Skeletal muscle tissue (tissue), 4 donors: Measurements from ENCODE around the gene FAM168B. TPM values are rescaled to one million over a fixed set of nuclear protein-coding genes. Genes with fewer than 3 reads are reported as not detected.
"Not testable (repeated sequence)": the region's sequence is repeated elsewhere in the genome, so short reads cannot be mapped to it uniquely, and the experiment has no call there.

Source experiments
- H3K27ac ChIP-seq: one replicate; pipeline ENCODE4 v1.7.0; 2013; ENCODE audit warnings: mild to moderate bottlenecking, low read depth, low read length, inconsistent platforms
- H3K27me3 ChIP-seq, 3 donors: one replicate each; pipeline ENCODE4 v1.7.0; 2013; ENCODE audit warnings: low read length in 3 of 3; ENCODE audit not compliant: control insufficient read depth in 3 of 3, insufficient read depth in 3 of 3
- H3K36me3 ChIP-seq, 3 donors: one replicate each; pipeline ENCODE4 v1.7.0; 2013; ENCODE audit warnings: low read length in 3 of 3; ENCODE audit not compliant: control insufficient read depth in 3 of 3, insufficient read depth in 3 of 3
- H3K4me1 ChIP-seq, 3 donors: one replicate each; pipeline ENCODE4 v1.7.0; 2013; ENCODE audit warnings: low read length in 3 of 3, mild to moderate bottlenecking in 3 of 3; ENCODE audit not compliant: control insufficient read depth in 3 of 3, insufficient read depth in 3 of 3
- H3K4me3 ChIP-seq, 3 donors: one replicate each; pipeline ENCODE4 v1.7.0; 2013; ENCODE audit warnings: low read length in 3 of 3
- H3K9ac ChIP-seq, 3 donors: one replicate each; pipeline ENCODE4 v1.7.0; 2013; ENCODE audit warnings: low read length in 3 of 3, mild to moderate bottlenecking in 3 of 3, moderate library complexity in 2 of 3, low read depth in 1 of 3
- H3K9me3 ChIP-seq, 3 donors: one replicate each; pipeline ENCODE4 v1.7.0; 2013; ENCODE audit warnings: low read length in 3 of 3; ENCODE audit not compliant: control insufficient read depth in 3 of 3
- total RNA-seq: library from RNA; depleted of rRNA; stranded (reverse); fragments of >200 nt; gene quantifications from one replicate; pipeline ENCODE4 v1.2.3, GENCODE V29; 2014
- donor health status: Osteomylitis.

The FAM168B gene
- total RNA-seq, 1 donor from 2014 or later, result 57.4 TPM

DNA sequence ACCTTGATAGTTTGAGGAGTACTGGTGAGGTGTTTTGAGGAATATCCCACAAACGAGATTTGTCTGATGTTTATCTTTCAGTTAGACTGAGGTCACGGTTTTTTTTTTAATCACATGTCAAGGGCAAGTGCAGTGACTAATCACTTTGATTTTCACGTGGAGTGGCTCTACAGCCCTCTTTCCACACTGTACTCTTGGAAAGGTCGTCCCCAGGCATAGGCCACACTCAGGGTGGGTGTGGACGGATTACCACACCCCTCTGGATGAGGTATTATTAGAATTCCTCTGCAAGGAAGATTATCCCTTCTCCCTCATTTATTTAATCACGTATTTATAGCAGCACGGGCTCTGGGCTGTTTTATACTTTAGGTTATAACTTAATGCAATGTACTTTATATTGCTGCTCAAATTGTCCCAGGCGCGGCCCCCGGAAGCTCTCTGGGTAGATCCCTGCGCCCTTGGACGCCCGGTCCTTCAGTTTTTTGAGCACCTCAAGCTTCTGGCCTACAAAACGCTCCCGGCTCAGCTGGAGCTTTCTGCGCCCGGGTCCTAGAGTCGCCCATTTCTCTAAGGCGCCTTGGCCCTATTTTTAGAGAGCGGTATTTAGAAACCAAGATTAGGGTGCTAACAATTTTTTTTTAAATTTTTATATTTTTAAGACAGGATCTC, 11.4 kb upstream of the FAM168B start:
- H3K9me3 ChIP-seq, result no peaks in the 10 kb centered on the region
- peak overlapping the region; percentile 98 for H3K27ac ChIP-seq
- H3K4me3 ChIP-seq, result peak overlapping the region; percentile 89 to 94 (median 93)
- no peaks in the 10 kb centered on the region for H3K36me3 ChIP-seq
- H3K9ac ChIP-seq, result peak overlapping the region; percentile 87 to 97 (median 97)
- peaks cover 19 to 26% (median 24%) of the 10 kb centered on the region in 3 donors for H3K4me1 ChIP-seq
- H3K27me3 ChIP-seq, result no peaks in the 10 kb centered on the region

DNA sequence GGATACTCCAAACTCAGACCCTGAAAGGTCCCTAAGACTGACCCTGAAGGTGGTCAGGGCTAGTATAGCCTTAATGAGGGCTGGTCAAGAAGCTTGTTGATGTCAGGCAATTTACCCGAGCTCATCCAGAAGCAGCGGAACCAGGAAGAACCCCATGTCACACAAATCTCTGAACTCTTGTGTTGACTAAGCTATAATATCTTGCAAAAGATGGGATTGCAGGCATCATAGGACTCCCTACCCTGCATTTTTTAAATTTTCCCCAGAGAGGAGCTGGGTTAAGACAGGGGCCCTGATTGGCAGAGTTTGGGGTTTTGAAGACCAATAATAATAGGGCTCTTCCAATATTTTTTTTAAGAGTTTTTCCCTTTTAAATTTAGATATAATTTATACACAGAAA, 9.9 kb upstream of the FAM168B start:
- no peak overlapping the region for H3K27ac ChIP-seq

DNA sequence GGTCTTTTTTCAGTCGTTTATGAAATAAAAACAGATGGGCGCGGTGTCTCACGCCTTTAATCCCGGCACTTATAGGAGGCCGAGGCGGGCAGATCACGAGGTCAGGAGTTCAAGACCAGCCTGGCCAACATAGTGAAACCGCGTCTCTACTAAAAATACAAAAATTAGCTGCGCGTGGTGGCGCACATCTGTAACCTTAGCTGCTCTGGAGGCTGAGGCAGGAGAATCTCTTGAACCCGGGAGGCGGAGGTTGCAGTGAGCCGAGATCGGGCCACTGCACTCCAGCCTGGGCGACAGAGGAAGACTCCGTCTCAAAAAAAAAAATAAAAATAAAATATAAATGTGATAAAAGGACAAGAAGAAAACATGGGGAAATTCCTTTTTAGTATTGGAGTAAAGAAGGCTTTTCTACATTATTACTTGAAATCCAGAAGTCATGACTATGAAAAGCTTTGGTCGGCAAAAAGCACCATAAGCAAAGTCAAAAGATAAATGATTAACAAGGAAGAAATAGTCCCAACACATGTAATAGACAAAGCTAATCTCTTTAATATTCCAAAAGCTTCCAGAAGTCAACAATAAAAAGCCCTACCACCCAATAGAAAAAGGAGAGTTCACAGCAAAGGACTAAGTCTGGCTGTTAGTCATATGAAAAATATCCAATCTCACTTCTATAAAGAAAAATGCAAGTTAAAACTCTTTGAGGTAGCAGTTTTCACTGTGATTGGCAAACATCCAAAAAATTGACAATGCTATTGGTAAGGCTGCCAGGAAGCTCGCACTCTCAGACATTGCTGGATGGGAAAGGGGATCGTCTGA, 1.4 kb upstream of the FAM168B start:
- H3K36me3 ChIP-seq, result peaks cover 0 to 2% (median 0%) of the 10 kb centered on the region in 3 donors
- no peaks in the 10 kb centered on the region for H3K27me3 ChIP-seq
- H3K27ac ChIP-seq, result no peak overlapping the region
- H3K9ac ChIP-seq, result peak overlapping the region in 1 of 3 donors; percentile 97
- H3K4me1 ChIP-seq, result peaks cover 0 to 11% (median 4%) of the 10 kb centered on the region in 3 donors
- peak overlapping the region in 1 of 3 donors; percentile 77 for H3K4me3 ChIP-seq
- no peaks in the 10 kb centered on the region for H3K9me3 ChIP-seq

More for the DNA sequence above, 9.9 kb upstream of the FAM168B start:
- Histone ChIP-seq H3K4me3 (no peak overlapping the region), H3K36me3 (no peaks in the 10 kb centered on the region), H3K4me1 (peaks cover 19 to 26% (median 24%) of the 10 kb centered on the region in 3 donors), H3K9me3 (no peaks in the 10 kb centered on the region), H3K9ac (no peak overlapping the region), H3K27me3 (no peaks in the 10 kb centered on the region)

DNA sequence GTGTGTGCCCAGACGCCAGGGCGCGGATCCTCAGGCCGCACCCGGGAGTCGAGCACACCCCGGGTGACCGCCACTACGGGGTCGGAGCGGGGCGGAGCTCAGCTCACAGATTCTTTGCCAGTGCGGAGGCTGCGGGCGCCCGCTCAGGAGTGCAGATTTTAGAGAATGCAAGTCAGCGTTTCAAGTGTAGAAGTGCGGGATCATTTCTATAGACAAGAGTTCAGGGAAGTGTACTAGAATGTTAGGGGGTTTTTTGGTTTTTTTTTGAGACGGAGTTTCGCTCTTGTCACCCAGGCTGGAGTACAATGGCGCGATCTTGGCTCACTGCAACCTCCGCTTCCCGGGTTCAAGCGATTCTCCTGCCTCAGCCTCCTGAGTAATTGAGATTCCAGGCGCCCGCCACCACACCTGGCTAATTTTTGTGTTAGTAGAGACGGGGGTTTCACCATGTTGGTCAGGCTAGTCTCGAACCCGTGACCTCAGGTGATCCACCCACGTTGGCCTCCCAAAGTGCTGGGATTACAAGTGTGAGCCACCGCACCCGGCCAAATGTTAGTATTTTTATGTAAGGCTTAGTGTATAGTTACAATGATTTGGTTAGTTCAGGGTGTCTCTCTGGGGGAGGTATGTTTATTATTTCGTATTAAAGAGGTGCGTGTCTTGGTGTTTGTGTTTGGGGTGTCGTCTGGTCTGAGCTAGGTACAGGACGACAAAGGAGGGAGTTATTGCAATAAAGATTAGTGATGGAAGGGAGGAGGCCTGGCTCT, 619 bp upstream of the FAM168B start:
- Histone ChIP-seq H3K9ac (peak overlapping the region; percentile 90 to 97 (median 94)), H3K27ac (peak overlapping the region; percentile 95), H3K27me3 (no peaks in the 10 kb centered on the region), H3K36me3 (peaks cover 0 to 2% (median 0%) of the 10 kb centered on the region in 3 donors), H3K4me1 (peaks cover 0 to 11% (median 4%) of the 10 kb centered on the region in 3 donors), H3K9me3 (no peaks in the 10 kb centered on the region), H3K4me3 (peak overlapping the region; percentile 77 to 83 (median 79))

DNA sequence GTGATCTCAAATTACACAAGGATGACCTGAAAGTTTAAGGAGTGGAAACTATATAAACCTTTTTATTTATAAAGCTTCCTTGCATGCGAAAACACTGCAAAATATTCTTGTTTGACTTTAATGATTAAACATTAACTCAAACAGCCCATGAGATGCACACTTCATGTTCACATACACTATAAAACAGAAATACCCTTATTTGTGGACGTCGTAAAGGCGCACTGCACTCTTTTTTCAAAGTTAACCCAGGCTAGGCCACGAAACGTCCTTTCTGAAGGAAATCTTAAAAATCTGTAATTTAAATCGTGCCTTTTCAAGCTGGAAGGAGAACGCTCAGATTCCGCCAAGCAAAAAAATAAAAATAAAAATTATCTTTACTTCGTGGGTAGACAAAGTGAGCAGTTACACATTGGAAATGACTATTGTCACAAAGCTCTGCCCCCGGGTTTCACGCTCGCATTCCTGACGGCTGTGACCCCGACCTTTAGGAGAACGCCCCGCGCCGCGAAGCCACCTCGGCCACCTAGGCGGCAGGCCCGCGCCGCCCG, 728 bp downstream of the FAM168B start:
- no peaks in the 10 kb centered on the region for H3K9me3 ChIP-seq
- peak overlapping the region; percentile 77 to 83 (median 79) for H3K4me3 ChIP-seq
- H3K36me3 ChIP-seq, result peaks cover 7 to 14% (median 11%) of the 10 kb centered on the region in 3 donors
- H3K9ac ChIP-seq, result peak overlapping the region; percentile 88 to 97 (median 94)
- H3K27ac ChIP-seq, result peak overlapping the region; percentile 95
- peaks cover 0 to 11% (median 4%) of the 10 kb centered on the region in 3 donors for H3K4me1 ChIP-seq
- no peaks in the 10 kb centered on the region for H3K27me3 ChIP-seq

DNA sequence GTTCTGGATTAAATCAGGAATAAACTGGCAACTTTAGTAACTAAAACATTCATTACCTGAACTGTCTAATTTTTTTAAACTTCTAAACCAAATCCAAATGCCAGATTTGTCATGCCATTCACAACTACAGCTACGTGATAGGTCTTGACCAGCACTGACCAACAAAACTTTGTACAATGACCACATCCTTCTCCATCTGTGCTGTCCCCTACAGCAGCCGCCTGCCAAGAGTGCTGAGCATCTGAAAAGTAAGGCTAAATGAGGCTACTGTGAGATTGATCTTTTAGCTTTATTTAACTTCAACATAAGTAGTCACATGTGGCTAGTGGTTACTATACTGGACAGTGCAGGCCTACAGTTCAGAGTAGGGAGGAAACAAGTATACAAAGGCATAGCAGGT, 7.6 kb downstream of the FAM168B start:
- no peaks in the 10 kb centered on the region for H3K9me3 ChIP-seq
- H3K4me1 ChIP-seq, result peaks cover 6 to 11% (median 10%) of the 10 kb centered on the region in 3 donors
- no peak overlapping the region for H3K27ac ChIP-seq
- H3K4me3 ChIP-seq, result no peak overlapping the region
- H3K27me3 ChIP-seq, result no peaks in the 10 kb centered on the region
- H3K36me3 ChIP-seq, result peaks cover 22 to 28% (median 22%) of the 10 kb centered on the region in 3 donors
- peak overlapping the region; percentile 29 to 33 (median 30) for H3K9ac ChIP-seq

DNA sequence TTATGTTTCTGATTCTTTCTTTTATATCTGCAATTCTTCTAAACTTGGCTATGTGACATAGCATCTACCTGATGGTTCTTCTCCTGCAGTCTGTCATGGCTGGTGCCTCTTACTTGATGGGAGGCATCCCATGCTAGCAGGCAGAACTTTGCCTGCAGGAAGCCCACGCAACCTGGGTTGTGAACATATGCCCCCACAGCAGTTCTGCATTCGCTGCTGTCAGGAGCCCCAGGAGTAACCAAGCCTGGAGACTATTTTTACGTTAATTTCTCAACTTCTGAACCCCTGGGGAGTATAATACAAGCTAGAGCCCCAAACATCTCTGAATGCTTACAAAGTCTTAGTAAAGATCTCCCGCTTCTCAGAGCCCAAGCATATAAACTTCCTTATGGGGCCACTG, 12.1 kb downstream of the FAM168B start:
- Histone ChIP-seq H3K36me3 (peaks cover 17 to 38% (median 35%) of the 10 kb centered on the region in 3 donors), H3K4me3 (no peak overlapping the region), H3K27me3 (no peaks in the 10 kb centered on the region), H3K4me1 (peaks cover 18 to 25% (median 18%) of the 10 kb centered on the region in 3 donors), H3K9me3 (no peaks in the 10 kb centered on the region), H3K9ac (no peak overlapping the region), H3K27ac (no peak overlapping the region)

DNA sequence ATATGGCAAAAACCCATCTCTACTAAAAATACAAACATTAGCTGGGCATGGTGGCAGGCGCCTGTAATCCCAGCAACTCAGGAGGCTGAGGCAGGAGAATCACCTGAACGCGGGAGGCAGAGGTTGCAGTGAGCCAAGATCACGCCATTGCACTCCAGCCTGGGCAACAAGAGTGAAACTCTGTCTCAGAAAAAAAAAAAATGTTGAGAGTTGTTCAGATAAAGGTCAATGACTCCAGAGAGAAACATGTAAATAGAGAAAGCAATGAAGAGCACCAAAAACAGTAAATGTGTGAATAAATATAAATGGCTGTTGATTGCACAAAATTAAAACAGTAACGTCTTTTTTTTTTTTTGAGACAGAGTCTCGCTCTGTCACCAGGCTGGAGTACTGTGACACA, 13.3 kb downstream of the FAM168B start:
- H3K4me1 ChIP-seq, result peaks cover 13 to 27% (median 19%) of the 10 kb centered on the region in 3 donors

GRCh38 chr2:131077966-131078365, 15.3 kb downstream of the FAM168B start:
- no peak overlapping the region for H3K4me3 ChIP-seq
- H3K9ac ChIP-seq, result no peak overlapping the region

More for the DNA sequence above, 13.3 kb downstream of the FAM168B start:
- H3K4me3 ChIP-seq, H3K27ac ChIP-seq, H3K9me3 ChIP-seq, H3K9ac ChIP-seq, H3K27me3 ChIP-seq: not testable (repeated sequence)
- H3K36me3 ChIP-seq, result peaks cover 21 to 43% (median 40%) of the 10 kb centered on the region in 3 donors

More at GRCh38 chr2:131077966-131078365, 15.3 kb downstream of the FAM168B start:
- Histone ChIP-seq H3K27me3 (no peaks in the 10 kb centered on the region), H3K4me1 (peaks cover 19 to 32% (median 27%) of the 10 kb centered on the region in 3 donors), H3K9me3 (no peaks in the 10 kb centered on the region), H3K27ac (no peak overlapping the region), H3K36me3 (peaks cover 21 to 48% (median 47%) of the 10 kb centered on the region in 3 donors)
